NCI-H2107 treated with DMSO at 0.1 percent for 48 hours (cell line): ENCODE data around the gene NENF.

Experiments used
- DNase-seq: peaks from one replicate; lab custom pipeline; 2025; ENCODE audit not compliant: unreplicated experiment; lab: John Stamatoyannopoulos, UW

NENF gene

GRCh38 chr1:212430955-212431394, 1.7 kb upstream of the NENF start:
- no peak for DNase-seq

- DNase-seq = no peak
Observed at GRCh38 chr1:212431644-212432043, 1.1 kb upstream of the NENF start.

DNA sequence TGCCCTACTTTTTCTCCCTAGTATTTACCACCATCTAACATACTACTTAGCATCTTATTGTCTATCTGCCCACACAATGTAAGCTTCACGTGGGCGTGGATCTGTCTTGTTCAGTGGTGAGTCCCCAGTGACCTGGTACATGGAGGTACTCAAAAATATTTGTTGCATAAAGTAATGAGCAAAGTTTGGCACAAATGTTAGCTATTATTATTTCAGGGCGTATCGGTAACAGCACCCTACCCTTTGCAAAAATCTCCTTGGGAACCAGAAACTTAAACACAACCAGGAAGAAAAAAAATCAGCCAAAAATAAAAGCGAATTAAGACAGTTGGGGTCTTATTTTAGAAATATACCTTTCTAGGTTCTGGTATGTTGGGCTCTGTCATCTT, 454 bp upstream of the NENF start:
- no peak for DNase-seq

- no peak for DNase-seq
Observed at GRCh38 chr1:212433577-212434462, 1.1 kb downstream of the NENF start.

DNA sequence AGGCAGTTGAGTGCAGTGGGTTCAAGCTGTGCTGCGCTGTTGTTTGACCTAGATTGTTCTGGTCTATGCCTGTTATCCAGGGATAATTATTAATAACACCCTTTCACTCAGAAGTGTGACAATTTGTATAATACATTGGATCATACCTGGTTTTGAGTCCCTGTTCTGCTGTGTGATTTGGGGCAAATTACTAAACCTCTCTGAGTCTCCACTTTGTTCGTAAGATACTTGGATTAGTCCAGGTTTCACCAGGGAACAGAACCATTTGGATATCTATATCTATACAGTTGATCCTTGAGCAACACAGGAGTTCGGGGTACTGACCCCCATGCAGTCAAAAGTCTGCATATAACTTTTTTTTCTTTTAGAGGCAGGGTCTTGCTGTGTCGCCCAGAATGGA, 2.3 kb downstream of the NENF start:
- DNase-seq = no peak

DNA sequence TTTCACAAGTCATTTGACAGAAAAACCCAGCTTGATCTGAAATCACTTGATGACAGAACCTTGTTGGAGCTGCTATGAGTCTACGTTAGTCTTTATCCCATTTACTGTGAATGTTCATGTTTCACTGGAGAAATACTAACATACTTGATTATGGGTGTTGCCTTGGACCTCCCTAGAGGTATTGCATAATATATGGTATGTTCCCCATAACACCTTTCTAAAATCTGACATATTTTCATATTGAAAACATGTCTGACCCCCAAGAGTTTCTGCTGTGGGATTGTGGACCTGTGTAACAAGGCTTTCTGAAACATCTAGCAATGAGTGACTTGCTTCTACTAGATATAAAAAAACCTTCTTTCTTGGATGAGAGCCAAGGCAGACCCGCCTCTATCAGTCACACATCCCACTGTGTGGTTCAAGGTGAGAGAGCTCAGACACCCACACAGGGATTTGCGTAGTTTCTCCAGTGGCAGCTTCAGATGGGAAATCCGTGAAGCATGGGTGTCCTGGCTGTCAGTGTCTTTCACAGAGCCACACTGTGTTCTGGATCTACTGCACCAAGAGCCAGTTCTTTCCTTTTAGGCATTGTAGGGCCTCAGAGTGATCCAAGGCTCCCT, 4.6 kb downstream of the NENF start:
- DNase-seq = no peak

GRCh38 chr1:212438831-212439237, 6.1 kb downstream of the NENF start:
- DNase-seq = no peak

DNA sequence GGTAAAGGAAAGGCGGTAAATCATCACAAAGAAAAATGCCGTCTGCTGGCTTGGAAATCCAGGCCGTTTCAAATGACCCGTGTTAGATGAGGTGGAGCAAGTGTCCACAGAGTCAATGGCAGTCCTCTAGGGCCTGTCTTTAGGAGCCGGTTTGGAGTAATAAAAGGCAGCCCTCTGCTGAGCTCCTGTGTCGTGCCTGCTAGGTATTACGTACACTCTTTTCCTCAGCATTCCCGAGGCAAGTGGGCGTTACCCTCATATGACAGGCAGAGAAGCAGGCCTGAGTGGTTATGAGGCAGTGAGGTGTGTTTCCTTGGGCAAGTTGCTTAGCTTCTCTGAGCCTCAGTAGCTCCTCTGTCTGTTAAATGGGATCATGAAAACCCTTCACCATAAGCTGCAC, 7.7 kb downstream of the NENF start:
- DNase-seq = no peak

- no peak for DNase-seq
Observed at GRCh38 chr1:212442408-212442807, 9.7 kb downstream of the NENF start.

- no peak for DNase-seq
Observed at GRCh38 chr1:212446333-212446732, 13.6 kb downstream of the NENF start.

- DNase-seq = no peak
Observed at GRCh38 chr1:212447478-212447877, 14.8 kb downstream of the NENF start.

- DNase-seq = no peak
Observed at GRCh38 chr1:212450331-212450881, 17.7 kb downstream of the NENF start.

DNA sequence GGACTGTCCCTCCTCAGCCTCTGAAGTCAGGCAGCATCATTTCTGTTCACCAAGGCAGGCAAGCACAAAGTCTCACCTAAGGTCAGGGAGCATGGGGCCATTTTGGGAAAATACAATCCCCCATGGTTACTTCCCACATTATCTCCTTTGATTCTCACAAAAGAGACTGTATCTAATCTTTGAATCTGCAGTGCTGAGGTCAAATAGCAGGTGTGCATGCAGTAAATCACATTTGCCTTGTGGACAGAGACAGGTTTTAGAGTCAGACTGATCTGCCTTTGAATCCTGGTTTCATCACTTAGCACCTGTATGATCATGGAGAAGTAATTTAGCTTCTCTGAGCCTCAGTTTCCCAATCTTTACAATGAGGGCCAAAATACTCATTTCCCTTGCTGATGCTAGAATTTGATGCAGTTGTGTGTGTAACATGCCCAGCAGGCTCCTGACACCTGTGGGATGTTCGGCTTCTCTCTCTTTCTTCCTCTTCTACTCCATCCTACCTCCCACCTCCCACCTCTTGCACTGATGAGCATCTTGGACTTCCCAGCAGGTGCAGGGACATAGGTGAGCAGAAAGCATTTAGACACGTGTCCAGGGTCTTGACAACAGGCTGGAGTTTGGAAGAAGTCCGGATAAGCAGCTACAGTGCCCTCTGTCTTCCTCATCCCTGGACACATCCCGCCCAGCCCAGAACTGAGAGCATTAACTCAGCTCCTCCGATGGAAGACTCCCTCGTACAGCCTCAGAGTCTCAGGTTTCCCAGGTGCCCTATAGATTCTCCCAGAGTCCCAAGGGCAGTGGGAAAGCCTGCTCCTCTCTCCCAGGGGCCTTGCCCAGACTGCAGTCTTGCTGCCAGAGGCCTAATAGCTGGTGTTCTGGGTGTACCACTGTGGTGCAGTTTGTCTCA, 18.9 kb downstream of the NENF start:
- DNase-seq = no peak

DNA sequence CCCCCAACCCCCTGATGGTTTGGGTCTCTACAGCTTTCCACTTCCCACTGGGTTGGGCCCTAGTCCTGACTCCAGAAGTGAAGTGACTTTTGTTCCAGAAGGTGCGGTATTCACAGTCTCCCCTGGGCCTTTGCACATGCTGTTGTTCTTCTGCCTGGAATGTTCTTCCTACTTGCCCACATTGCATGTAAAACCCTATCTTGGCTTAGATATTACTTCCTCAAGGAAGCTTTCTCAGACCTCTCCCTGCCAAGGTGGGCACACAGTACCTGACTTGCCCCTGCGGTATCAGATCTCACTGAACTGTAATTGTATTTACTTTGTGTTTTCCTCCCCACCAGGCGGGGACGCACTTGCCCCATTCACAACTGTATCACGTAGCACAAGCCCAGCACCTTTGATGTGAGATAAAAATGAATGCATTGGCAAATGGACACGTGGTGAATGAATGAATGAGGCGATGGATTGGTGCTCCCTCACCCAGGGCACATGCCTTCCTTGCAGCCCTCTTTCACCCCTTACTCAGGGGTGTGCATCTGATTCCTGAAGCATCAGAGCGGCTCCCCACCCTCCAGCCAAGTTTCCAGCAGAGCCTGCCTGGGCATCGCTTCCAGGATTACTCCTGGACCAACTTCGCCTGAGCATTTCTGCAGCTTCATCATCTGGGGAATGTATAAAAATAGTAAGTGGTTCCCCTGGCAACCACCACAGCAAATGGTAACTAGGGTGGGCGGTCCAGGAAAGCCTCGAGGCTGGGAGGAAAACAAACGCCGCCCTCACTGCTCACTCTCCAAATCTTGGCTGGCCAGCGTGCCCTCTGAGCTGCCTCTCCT, 19.8 kb downstream of the NENF start:
- DNase-seq = no peak

DNA sequence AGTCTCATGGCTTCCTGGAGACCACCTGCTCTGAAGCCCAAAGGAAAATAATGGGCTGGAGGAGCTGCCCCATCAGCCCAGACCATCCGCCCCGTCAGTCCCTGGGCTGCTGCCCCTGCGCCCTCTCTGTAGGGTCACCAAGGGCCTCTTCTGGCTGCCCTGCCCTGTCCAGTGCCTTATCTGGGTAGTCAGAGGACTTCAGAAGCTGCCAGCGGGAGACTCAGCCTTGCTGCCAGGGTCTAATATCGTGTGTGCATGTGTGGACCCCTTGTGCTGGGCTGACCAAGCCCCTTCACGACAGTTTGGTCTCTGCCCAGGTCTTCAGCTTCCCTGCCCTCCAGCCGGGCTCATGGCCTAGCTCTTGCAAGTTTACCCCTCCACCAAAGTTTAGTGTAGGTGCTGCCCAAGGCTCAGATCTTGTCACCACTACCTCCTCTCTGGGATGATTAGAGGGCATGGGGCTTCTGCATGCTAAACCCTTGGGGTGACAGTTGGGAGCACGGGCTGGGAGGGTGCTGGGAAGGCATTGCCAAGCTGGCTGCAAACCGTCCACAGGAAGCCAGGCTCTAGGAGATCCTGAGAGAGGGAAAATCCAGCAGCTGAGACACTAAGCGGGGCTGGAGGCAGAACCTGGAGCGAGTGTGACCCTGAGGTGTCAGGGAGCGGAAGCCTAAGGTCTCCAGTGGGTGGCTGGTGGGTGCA, 20.6 kb downstream of the NENF start:
- no peak for DNase-seq

GRCh38 chr1:212454741-212455140, 22.0 kb downstream of the NENF start:
- no peak for DNase-seq

GRCh38 chr1:212455401-212455800, 22.7 kb downstream of the NENF start:
- DNase-seq = no peak

DNA sequence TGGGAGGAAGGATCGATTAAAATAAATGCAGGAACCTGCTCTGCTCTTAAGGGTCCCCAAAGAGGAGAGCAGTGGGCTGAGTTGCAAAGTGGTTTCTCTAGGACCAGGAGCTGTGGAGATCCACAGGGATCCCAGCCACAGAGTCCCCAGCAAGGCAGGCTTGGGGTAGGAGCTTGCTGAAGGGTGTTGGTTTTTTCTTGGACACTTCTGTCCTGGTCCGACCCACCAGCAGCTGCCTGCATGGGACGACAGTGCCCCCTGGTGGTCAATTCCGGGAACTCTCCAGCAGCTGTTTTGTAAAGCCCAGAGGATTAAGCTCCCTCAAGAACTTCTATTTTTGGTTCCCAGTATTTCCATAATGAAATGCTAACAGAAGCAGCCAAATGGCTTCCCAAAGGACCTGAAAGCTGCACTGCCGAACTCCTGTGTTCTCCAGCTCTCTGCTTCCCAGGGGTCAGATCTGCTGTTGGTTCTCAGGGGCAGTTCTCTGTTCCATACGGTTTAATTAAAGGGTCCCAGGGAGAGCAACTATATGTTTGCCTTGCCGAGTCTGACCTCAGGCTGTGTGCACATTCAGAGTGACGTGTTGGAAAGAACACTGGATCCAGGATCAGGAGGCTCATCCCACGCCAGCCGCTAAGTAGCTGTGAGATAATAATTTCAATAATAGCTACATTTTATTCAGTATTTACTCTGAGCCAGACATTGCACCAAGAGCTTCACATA, 23.2 kb downstream of the NENF start:
- peak; percentile 44 for DNase-seq

DNA sequence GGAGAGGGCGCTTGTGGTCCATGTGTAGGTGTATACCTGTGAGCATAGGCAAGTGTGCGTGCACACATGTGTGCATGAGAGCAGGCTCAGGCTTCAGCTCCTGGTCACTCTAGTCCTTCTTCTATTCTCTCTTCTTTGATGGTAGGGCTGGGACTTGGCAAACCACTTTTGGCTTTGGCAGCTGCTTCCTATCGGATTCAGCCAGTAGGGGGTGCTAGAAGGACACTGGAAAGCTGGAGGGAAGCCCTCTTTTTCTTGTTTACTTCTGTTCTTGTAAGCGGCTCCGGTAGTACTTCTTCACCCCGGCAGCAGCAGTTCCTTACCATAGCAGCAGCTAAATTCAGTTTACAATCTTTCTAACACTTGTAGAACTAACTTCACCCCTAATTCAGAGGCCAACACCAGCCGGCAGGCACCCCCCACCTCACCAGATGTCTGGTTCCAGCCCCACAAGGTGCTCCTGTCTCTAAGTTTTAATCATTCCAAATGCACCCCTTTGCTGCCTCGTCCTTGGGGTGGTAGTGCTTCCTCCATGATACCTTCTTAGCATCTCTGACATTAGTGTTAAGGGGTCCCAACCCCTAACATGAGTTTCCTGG, 25.1 kb downstream of the NENF start:
- peak; percentile 60 for DNase-seq
